Tibial nerve (tissue), 4 donors: Measurements from ENCODE around the gene PHRF1. TPM values are rescaled to one million over a fixed set of nuclear protein-coding genes. Genes with fewer than 3 reads are reported as not detected.

Source experiments
- DNase-seq, 2 donors: peaks; one replicate each; pipeline ENCODE4 v3.0.0-alpha.2; 2019; ENCODE audit warnings: low spot score in 2 of 2
- H3K27ac ChIP-seq, 4 donors: fragments of 200-600 bp; sonication (generic) in 3 of 4; one replicate each; pipeline ENCODE4 v1.5.1; 2017 to 2019; ENCODE audit warnings: mild to moderate bottlenecking in 1 of 4
- H3K27me3 ChIP-seq, 2 donors: fragments of 200-600 bp; sonication (generic) in 1 of 2; one replicate each; pipeline versions ENCODE4 v1.5.1 to v1.6.0; 2017 to 2019
- H3K36me3 ChIP-seq, 3 donors: fragments of 200-600 bp; sonication (generic); one replicate each; pipeline ENCODE4 v1.5.1; 2018 to 2019
- H3K4me1 ChIP-seq, 4 donors: fragments of 200-600 bp; sonication (generic) in 3 of 4; one replicate each; pipeline ENCODE4 v1.5.1; 2017 to 2019
- H3K4me3 ChIP-seq, 4 donors: fragments of 200-600 bp; sonication (generic) in 3 of 4; one replicate each; pipeline ENCODE4 v1.5.1; 2017 to 2019; ENCODE audit warnings: mild to moderate bottlenecking in 1 of 4, moderate library complexity in 1 of 4
- H3K9me3 ChIP-seq, 4 donors: fragments of 200-600 bp; sonication (generic) in 3 of 4; one replicate each; pipeline ENCODE4 v1.5.1; 2017 to 2019
- EP300 ChIP-seq, 2 donors: sonication (generic); formaldehyde crosslinking; IDR thresholded peaks; one replicate each; pipeline ENCODE4 v1.6.1; 2017; ENCODE audit warnings: antibody characterized with exemption in 2 of 2, mild to moderate bottlenecking in 1 of 2
- POLR2A ChIP-seq, 2 donors: fragments of 450-650 bp; IDR thresholded peaks; one replicate each; pipeline ENCODE4 v1.6.1; 2017; ENCODE audit warnings: antibody characterized with exemption in 2 of 2, mild to moderate bottlenecking in 2 of 2, moderate library complexity in 2 of 2
- WGBS, 2 donors: methylation state at CpG; one replicate each; pipeline ENCODE4 v1.1.5; 2018; 5-methylcytosine and 5-hydroxymethylcytosine counted together
- total RNA-seq, 4 donors: library from RNA; depleted of rRNA; stranded (reverse); fragments of >200 nt; gene quantifications; one replicate each; pipeline ENCODE4 v1.1.0, GENCODE V29; 2016
- TF ChIP-seq, protein P1 (sequence below), 5 experiments: fragments of 200-600 bp in 3 of 5; fragments of 450-650 bp in 2 of 5; sonication (generic) in 3 of 5; IDR thresholded peaks; one replicate each; pipeline ENCODE4 v1.5.1; 2016 to 2019; ENCODE audit warnings: antibody characterized with exemption in 5 of 5, mild to moderate bottlenecking in 3 of 5, moderate library complexity in 2 of 5

Gene PHRF1
- total RNA-seq, 4 donors from 2014 or later: 27.1 to 49.2 (median 34.9) TPM

DNA sequence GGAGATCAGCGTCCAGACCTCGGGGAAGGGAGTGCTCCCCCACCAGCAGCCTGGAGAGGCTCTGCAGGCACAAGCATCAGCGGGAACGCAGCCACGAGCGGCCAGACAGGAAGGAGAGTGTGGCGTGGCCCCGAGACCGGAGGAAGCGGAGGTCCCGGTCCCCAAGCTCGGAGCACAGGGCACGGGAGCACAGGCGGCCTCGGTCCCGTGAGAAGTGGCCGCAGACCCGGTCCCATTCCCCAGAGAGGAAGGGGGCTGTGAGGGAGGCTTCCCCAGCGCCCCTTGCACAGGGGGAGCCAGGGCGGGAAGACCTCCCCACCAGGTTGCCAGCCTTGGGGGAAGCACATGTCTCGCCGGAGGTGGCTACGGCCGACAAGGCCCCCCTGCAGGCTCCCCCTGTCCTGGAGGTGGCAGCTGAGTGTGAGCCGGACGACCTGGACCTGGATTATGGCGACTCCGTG lies 32.6 kb downstream of the PHRF1 start:
- TF ChIP-seq POLR2A (IDR thresholded peaks at IDR 0.05): no peak
- TF ChIP-seq, protein P1, sequence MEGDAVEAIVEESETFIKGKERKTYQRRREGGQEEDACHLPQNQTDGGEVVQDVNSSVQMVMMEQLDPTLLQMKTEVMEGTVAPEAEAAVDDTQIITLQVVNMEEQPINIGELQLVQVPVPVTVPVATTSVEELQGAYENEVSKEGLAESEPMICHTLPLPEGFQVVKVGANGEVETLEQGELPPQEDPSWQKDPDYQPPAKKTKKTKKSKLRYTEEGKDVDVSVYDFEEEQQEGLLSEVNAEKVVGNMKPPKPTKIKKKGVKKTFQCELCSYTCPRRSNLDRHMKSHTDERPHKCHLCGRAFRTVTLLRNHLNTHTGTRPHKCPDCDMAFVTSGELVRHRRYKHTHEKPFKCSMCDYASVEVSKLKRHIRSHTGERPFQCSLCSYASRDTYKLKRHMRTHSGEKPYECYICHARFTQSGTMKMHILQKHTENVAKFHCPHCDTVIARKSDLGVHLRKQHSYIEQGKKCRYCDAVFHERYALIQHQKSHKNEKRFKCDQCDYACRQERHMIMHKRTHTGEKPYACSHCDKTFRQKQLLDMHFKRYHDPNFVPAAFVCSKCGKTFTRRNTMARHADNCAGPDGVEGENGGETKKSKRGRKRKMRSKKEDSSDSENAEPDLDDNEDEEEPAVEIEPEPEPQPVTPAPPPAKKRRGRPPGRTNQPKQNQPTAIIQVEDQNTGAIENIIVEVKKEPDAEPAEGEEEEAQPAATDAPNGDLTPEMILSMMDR (IDR thresholded peaks at IDR 0.05): no peak
- no peak for TF ChIP-seq EP300 (IDR thresholded peaks at IDR 0.05)
- DNase-seq: no peak
- H3K4me3 ChIP-seq: no peak overlapping the region
- H3K9me3 ChIP-seq: no peaks in the 10 kb centered on the region
- WGBS, 2 donors: 75 to 88% methylated on average over 21 to 28 of the region's 28 CpGs
- H3K4me1 ChIP-seq: peaks cover 0 to 11% (median 2%) of the 10 kb centered on the region in 4 donors
- peaks cover 4 to 98% (median 56%) of the 10 kb centered on the region in 3 donors for H3K36me3 ChIP-seq
- H3K27ac ChIP-seq: no peak overlapping the region
- H3K27me3 ChIP-seq: no peaks in the 10 kb centered on the region

DNA sequence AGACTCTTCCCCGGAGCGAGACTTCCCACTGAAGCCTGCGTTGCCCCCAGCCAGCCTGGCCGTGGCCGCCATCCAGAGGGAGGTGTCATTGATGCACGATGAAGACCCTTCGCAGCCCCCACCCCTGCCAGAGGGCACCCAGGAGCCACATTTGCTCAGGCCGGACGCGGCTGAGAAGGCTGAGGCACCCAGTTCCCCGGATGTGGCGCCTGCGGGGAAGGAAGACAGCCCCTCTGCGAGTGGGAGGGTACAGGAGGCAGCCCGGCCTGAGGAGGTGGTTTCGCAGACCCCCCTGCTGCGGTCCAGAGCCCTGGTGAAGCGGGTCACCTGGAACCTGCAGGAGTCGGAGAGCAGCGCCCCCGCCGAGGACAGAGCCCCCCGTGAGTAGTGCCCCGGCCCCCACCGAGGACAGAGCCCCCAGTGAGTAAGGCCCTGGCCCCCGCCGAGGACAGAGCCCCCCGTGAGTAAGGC lies 33.1 kb downstream of the PHRF1 start:
- Histone ChIP-seq H3K9me3 (no peaks in the 10 kb centered on the region), H3K27ac (no peak overlapping the region), H3K4me3 (no peak overlapping the region), H3K36me3 (peaks cover 4 to 98% (median 53%) of the 10 kb centered on the region in 3 donors), H3K4me1 (peaks cover 0 to 16% (median 7%) of the 10 kb centered on the region in 4 donors), H3K27me3 (no peaks in the 10 kb centered on the region)
- WGBS, 2 donors: 87 to 93% methylated on average over 18 to 20 of the region's 28 CpGs
- no peak for DNase-seq
- no peak for TF ChIP-seq EP300 (IDR thresholded peaks at IDR 0.05)
- no peak for TF ChIP-seq POLR2A (IDR thresholded peaks at IDR 0.05)
- TF ChIP-seq, protein P1 (IDR thresholded peaks at IDR 0.05): no peak

GRCh38 chr11:610146-610801 lies 34.0 kb downstream of the PHRF1 start:
- Histone ChIP-seq H3K36me3 (peaks cover 4 to 94% (median 45%) of the 10 kb centered on the region in 3 donors), H3K4me3 (no peak overlapping the region), H3K9me3 (no peaks in the 10 kb centered on the region), H3K27me3 (no peaks in the 10 kb centered on the region), H3K27ac (no peak overlapping the region), H3K4me1 (peaks cover 0 to 25% (median 16%) of the 10 kb centered on the region in 4 donors)
- TF ChIP-seq EP300 (IDR thresholded peaks at IDR 0.05) (no peak), POLR2A (IDR thresholded peaks at IDR 0.05) (no peak)
- TF ChIP-seq, protein P1 (IDR thresholded peaks at IDR 0.05): no peak
- no peak for DNase-seq
- 97 to 98% methylated on average over 12 to 13 of the region's 18 CpGs for WGBS, 2 donors

DNA sequence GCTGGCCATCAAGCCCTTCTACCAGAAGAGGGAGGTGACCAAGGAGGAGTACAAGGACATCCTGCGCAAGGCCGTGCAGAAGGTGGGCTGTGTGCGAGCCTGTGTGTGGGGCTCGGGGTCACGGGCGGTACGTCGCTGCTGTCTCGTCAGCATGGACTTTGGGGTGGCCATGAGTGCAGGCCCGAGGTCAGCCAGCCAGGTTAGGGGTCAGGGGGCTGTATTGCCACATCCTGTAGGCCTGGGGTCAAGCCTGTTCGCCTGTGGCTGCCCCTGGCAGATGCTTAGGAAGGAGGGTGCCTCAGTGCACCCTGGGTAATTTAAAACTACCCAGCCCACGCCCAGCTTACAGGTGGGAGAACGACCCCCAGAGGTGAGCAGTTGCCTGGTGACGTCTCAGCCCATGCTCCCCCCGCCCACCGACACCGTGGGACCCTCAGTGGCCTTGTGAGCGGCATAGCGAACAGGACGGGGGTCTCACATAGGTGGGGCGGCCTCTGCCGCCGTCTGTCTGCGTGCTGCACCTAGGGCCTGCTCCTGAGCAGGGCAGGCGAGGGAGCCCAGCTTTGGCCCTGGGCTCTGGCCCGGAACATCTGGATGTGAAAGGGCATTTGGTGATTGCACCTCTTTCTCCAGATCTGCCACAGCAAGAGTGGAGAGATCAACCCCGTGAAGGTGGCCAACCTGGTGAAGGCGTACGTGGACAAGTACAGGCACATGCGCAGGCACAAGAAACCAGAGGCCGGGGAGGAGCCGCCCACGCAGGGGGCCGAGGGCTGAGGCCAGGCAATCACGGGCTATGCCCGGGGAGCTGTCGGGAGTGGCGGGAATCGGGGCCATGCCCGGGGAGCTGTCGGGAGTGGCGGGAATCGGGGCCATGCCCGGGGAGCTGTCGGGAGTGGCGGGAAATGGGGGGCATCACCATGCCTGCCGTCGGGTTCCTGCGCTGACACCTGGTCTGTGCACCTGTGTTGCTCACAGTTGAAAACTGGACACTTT lies 35.0 kb downstream of the PHRF1 start:
- Histone ChIP-seq H3K4me3 (no peak overlapping the region), H3K36me3 (peaks cover 0 to 83% (median 34%) of the 10 kb centered on the region in 3 donors), H3K4me1 (peaks cover 0 to 31% (median 17%) of the 10 kb centered on the region in 4 donors), H3K9me3 (no peaks in the 10 kb centered on the region), H3K27ac (no peak overlapping the region), H3K27me3 (no peaks in the 10 kb centered on the region)
- WGBS, 2 donors: 86 to 87% methylated on average over 44 to 49 of the region's 49 CpGs
- TF ChIP-seq, protein P1 (IDR thresholded peaks at IDR 0.05): no peak
- TF ChIP-seq EP300 (IDR thresholded peaks at IDR 0.05) (no peak), POLR2A (IDR thresholded peaks at IDR 0.05) (no peak)
- DNase-seq: no peak
